ENCODE measurements around the gene HOPX.
"Not testable (repeated sequence)": the region's sequence is repeated elsewhere in the genome, so short reads cannot be mapped to it uniquely, and the experiment has no call there.

Gene HOPX

DNA sequence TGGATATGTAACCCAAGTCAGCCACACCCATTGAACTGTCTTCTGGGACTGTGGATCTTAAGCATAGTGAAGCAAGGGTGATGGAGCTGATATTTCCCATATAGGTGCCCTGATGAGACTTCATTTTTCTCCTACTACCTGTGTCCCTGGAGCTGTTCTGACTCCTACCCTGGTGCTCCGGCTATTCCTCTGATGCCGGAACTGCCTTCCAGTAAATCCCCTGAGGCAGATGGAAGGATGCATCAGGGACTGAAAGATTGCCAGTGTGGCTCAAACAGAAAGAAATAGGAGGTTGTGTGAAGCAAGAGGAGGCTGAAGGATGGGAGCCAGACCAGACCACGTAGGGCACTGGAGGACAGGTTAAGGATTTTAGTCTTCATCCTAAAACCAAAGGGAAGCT, 74.7 kb downstream of the HOPX start:
- no peak for TF ChIP-seq CTCF (IDR thresholded peaks at IDR 0.05; ENCODE audit: low read length, missing control alignments)
- no peak for DNase-seq (ENCODE audit: low read depth)
- no peak overlapping the region for H3K4me3 ChIP-seq (replicated peaks; ENCODE audit: low read depth, low read length)

DNA sequence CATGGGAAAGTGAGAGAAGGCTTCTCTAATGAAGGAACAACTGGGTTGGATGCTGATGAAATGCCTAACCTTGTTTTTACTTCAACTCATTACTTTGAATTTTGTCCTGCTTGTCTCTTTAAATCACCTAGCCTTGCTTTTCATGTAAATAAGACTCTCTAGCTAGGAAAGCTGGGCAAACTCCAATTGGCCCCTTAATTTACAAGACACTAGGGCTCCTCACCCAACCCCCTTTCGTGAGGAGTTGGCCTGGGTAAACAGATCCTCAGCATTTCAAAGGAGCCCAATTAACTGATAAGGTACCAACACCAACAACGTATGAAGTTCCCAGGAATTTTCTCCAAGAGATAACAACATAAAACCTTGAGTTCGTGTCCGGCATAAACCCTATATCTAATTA, 75.6 kb downstream of the HOPX start:
- DNase-seq (ENCODE audit: low read depth); H3K4me3 ChIP-seq (replicated peaks; ENCODE audit: low read depth, low read length): not testable (repeated sequence)

DNA sequence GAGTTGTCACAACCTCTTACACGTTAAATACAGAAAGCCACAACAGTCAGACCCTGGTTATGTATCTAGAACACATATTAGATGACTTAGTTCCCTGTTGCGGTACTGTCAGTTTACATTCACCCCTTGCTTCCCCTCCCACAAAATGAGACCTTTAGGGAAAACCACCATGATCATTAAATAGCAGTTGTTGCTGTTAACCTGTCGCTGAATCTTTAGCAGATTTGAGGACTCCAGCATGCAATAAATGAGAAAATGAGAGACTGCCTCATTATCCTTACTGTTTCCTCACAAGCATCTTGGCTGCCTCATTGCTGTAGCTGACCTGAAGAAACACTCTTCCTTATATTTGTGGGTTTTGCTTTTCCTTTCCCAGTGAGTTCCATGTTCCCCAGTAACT, 77.8 kb downstream of the HOPX start:
- no peak for DNase-seq (ENCODE audit: low read depth)
- no peak for TF ChIP-seq CTCF (IDR thresholded peaks at IDR 0.05; ENCODE audit: low read length, missing control alignments)

More for the DNA sequence above, 77.8 kb downstream of the HOPX start:
- no peak overlapping the region for H3K4me3 ChIP-seq (replicated peaks; ENCODE audit: low read depth, low read length)
